CD4-positive, alpha-beta T cell treated with Interleukin-21 for 1 hour (primary cell): Measurements from ENCODE around the gene TTC4.
"Not testable (repeated sequence)": the region's sequence is repeated elsewhere in the genome, so short reads cannot be mapped to it uniquely, and the experiment has no call there.

Source experiments
- DNase-seq: peaks from one replicate; pipeline ENCODE4 v3.0.0-alpha.2; 2020

Gene TTC4

GRCh38 chr1:54751426-54751825 lies 35.8 kb downstream of the TTC4 start:
- DNase-seq, result no peak

- no peak for DNase-seq
Measured at GRCh38 chr1:54754045-54754444, 38.4 kb downstream of the TTC4 start.

GRCh38 chr1:54754486-54755285 lies 39.0 kb downstream of the TTC4 start:
- DNase-seq, result no peak

- no peak for DNase-seq
Measured at GRCh38 chr1:54757833-54758232, 42.2 kb downstream of the TTC4 start.

- no peak for DNase-seq
Measured at GRCh38 chr1:54758678-54759348, 43.2 kb downstream of the TTC4 start.

GRCh38 chr1:54763816-54764132 lies 48.1 kb downstream of the TTC4 start:
- DNase-seq, result no peak

- peak; percentile 99 for DNase-seq
Measured at GRCh38 chr1:54764133-54764921, 48.7 kb downstream of the TTC4 start, which contains the start of gene PARS2. Gene PARS2, minus strand, starts transcription at chr1:54764523. Its CDS starts 5,362 bp downstream, at chr1:54759161.

GRCh38 chr1:54764922-54765561 lies 49.4 kb downstream of the TTC4 start:
- no peak for DNase-seq

GRCh38 chr1:54766726-54767125 lies 51.1 kb downstream of the TTC4 start:
- no peak for DNase-seq

GRCh38 chr1:54767526-54767925 lies 51.9 kb downstream of the TTC4 start:
- peak; percentile 3 for DNase-seq

- DNase-seq, result no peak
Measured at GRCh38 chr1:54768093-54768492, 52.4 kb downstream of the TTC4 start.

GRCh38 chr1:54772951-54773350 lies 57.3 kb downstream of the TTC4 start:
- no peak for DNase-seq

- DNase-seq, result peak; percentile 8
Measured at GRCh38 chr1:54774820-54775498, 59.3 kb downstream of the TTC4 start.

- not testable (repeated sequence) for DNase-seq
Measured at GRCh38 chr1:54775828-54776721, 60.4 kb downstream of the TTC4 start.

- no peak for DNase-seq
Measured at GRCh38 chr1:54777011-54777410, 61.4 kb downstream of the TTC4 start.

GRCh38 chr1:54777431-54777830 lies 61.8 kb downstream of the TTC4 start:
- no peak for DNase-seq

GRCh38 chr1:54781023-54781723 lies 65.5 kb downstream of the TTC4 start:
- no peak for DNase-seq

GRCh38 chr1:54782156-54782555 lies 66.5 kb downstream of the TTC4 start:
- DNase-seq, result no peak

- no peak for DNase-seq
Measured at GRCh38 chr1:54782588-54782987, 66.9 kb downstream of the TTC4 start.

- DNase-seq, result no peak
Measured at GRCh38 chr1:54784066-54784465, 68.4 kb downstream of the TTC4 start.

- DNase-seq, result no peak
Measured at GRCh38 chr1:54786778-54787177, 71.1 kb downstream of the TTC4 start.
